Measurements from ENCODE around the gene GNS.

Gene GNS

GRCh38 chr12:64759035-64759894 lies at the start of gene GNS:
GNS (minus strand) TSS chr12:64759406; CDS start chr12:64759276, 130 bp downstream.
- peak; percentile 97 for DNase-seq

GRCh38 chr12:64808110-64808509 lies 48.9 kb upstream of the GNS start:
- no peak for DNase-seq

GRCh38 chr12:64806593-64807460 lies 47.6 kb upstream of the GNS start:
- no peak for DNase-seq

- DNase-seq: no peak
These were observed 47.0 kb upstream of the GNS start for GRCh38 chr12:64806173-64806572.

GRCh38 chr12:64802180-64802775 lies 43.1 kb upstream of the GNS start:
- DNase-seq: peak; percentile 27

- DNase-seq: no peak
These were observed 42.2 kb upstream of the GNS start for GRCh38 chr12:64801381-64801780.

- no peak for DNase-seq
These were observed 41.4 kb upstream of the GNS start for GRCh38 chr12:64800640-64801039.

- no peak for DNase-seq
These were observed 39.0 kb upstream of the GNS start for GRCh38 chr12:64798165-64798564.

GRCh38 chr12:64797156-64797555 lies 38.0 kb upstream of the GNS start:
- no peak for DNase-seq

- DNase-seq: peak; percentile 81
These were observed 37.1 kb upstream of the GNS start for GRCh38 chr12:64796205-64796845.

- DNase-seq: no peak
These were observed 35.1 kb upstream of the GNS start for GRCh38 chr12:64794305-64794704.

- no peak for DNase-seq
These were observed 34.4 kb upstream of the GNS start for GRCh38 chr12:64793610-64794009.

GRCh38 chr12:64792128-64792527 lies 32.9 kb upstream of the GNS start:
- DNase-seq: no peak

GRCh38 chr12:64791036-64791435 lies 31.8 kb upstream of the GNS start:
- DNase-seq: no peak

- no peak for DNase-seq
These were observed 31.0 kb upstream of the GNS start for GRCh38 chr12:64790166-64790565.

GRCh38 chr12:64785838-64786237 lies 26.6 kb upstream of the GNS start:
- no peak for DNase-seq

GRCh38 chr12:64782191-64782876 lies 23.1 kb upstream of the GNS start:
- DNase-seq: no peak

- DNase-seq: no peak
These were observed 22.3 kb upstream of the GNS start for GRCh38 chr12:64781280-64782190.

GRCh38 chr12:64780531-64781279 lies 21.5 kb upstream of the GNS start:
- DNase-seq: peak; percentile 81

GRCh38 chr12:64780132-64780530 lies 20.9 kb upstream of the GNS start:
- DNase-seq: peak; percentile 81
